Ovary (tissue), 9 donors: Measurements from ENCODE around the gene RABAC1. TPM values are rescaled to one million over a fixed set of nuclear protein-coding genes. Genes with fewer than 3 reads are reported as not detected.

Source experiments
- DNase-seq, 5 donors: peaks; one replicate each; pipeline ENCODE4 v3.0.0-alpha.2; 2019 to 2020
- H3K27ac ChIP-seq, 2 donors: fragments of 200-600 bp; one replicate each; pipeline versions ENCODE4 v1.5.1 to v1.8.0; 2019 to 2022
- H3K27me3 ChIP-seq: fragments of 200-600 bp; one replicate; pipeline ENCODE4 v1.8.0; 2022
- H3K36me3 ChIP-seq: fragments of 200-600 bp; sonication (generic); one replicate; pipeline ENCODE4 v1.5.1; 2019
- H3K4me1 ChIP-seq: one replicate; pipeline ENCODE4 v1.8.1; 2013; ENCODE audit warnings: mild to moderate bottlenecking, moderate library complexity; ENCODE audit not compliant: insufficient read depth
- H3K4me3 ChIP-seq: fragments of 200-600 bp; sonication (generic); one replicate; pipeline ENCODE4 v1.5.1; 2017
- H3K9me3 ChIP-seq, 2 donors: fragments of 200-600 bp in 1 of 2; sonication (generic) in 1 of 2; one replicate each; pipeline versions ENCODE4 v1.5.1 to v1.8.1; 2013 to 2019; ENCODE audit warnings: mild to moderate bottlenecking in 1 of 2, moderate library complexity in 1 of 2
- EP300 ChIP-seq: sonication (generic); formaldehyde crosslinking; IDR thresholded peaks from one replicate; pipeline ENCODE4 v1.6.1; 2017; ENCODE audit warnings: antibody characterized with exemption
- POLR2A ChIP-seq: fragments of 450-650 bp; IDR thresholded peaks from one replicate; pipeline ENCODE4 v1.6.1; 2017; ENCODE audit warnings: antibody characterized with exemption, mild to moderate bottlenecking, moderate library complexity
- WGBS, 3 donors: extraction: QIAGEN DNeasy Blood & Tissue Kit in 1 of 3; methylation state at CpG; one replicate each; pipeline versions ENCODE4 v1.1.5 to v1.1.7; 2013 to 2017; 5-methylcytosine and 5-hydroxymethylcytosine counted together
- intact Hi-C, 4 donors: fragments of 100-400 bp; cut with DNase I; formaldehyde crosslinking; loops; one replicate each; pipeline versions ENCODE4 v1.11.0 to v1.15.1; 2022 to 2023
- polyA plus RNA-seq, 2 donors: library from polyadenylated mRNA; stranded (reverse); fragments of 200-250 nt in 1 of 2; fragments of 350-450 nt in 1 of 2; fragmentation: Illumina TruSeq in 1 of 2; extraction: RNeasy Lipid Tissue Mini Kit (QIAGEN cat#74804) in 1 of 2; gene quantifications; one replicate each; pipeline ENCODE4 v1.2.3, GENCODE V29; 2013 to 2014
- total RNA-seq, 7 donors: library from RNA; depleted of rRNA in 2 of 7; stranded (reverse); fragments of >200 nt in 2 of 7; fragmentation: NEBNext Ultra II Directional in 3 of 7; extraction: Animal tissue kit (Norgen Biotek cat#: 25700) in 3 of 7; gene quantifications; one replicate each; pipeline versions ENCODE4 v1.1.0 to v1.2.4, GENCODE V29; 2016 to 2023
- TF ChIP-seq, protein P1 (sequence below), 3 donors: fragments of 450-650 bp in 2 of 3; fragments of 200-600 bp in 1 of 3; IDR thresholded peaks; one replicate each; pipeline versions ENCODE4 v1.5.1 to v1.8.0; 2016 to 2022; ENCODE audit warnings: antibody characterized with exemption in 3 of 3, mild to moderate bottlenecking in 1 of 3
- donor health status: DM: no; HTN: no; CAD: no; lungs with moderate emphysema.
- donor health status: DM: no; HTN: no; CAD: no.
- donor health status: Bipolar disorder and iron deficiency.
- donor health status: DM: yes; HTN: yes; CAD: no.
- donor health status: DM: no; HTN: no; CAD: no.
- donor health status: DM: yes; HTN: yes; CAD: no.

Gene RABAC1
- total and polyA plus RNA-seq, 9 donors, result 21.2 to 224 (median 147) TPM

GRCh38 chr19:41930926-41931592 is 28.1 kb downstream of the RABAC1 start:
- Histone ChIP-seq H3K4me1 (peaks cover 5% of the 10 kb centered on the region), H3K36me3 (no peaks in the 10 kb centered on the region), H3K9me3 (no peaks in the 10 kb centered on the region), H3K4me3 (no peak overlapping the region), H3K27ac (no peak overlapping the region), H3K27me3 (no peaks in the 10 kb centered on the region)
- TF ChIP-seq EP300, result no peak
- TF ChIP-seq, protein P1, sequence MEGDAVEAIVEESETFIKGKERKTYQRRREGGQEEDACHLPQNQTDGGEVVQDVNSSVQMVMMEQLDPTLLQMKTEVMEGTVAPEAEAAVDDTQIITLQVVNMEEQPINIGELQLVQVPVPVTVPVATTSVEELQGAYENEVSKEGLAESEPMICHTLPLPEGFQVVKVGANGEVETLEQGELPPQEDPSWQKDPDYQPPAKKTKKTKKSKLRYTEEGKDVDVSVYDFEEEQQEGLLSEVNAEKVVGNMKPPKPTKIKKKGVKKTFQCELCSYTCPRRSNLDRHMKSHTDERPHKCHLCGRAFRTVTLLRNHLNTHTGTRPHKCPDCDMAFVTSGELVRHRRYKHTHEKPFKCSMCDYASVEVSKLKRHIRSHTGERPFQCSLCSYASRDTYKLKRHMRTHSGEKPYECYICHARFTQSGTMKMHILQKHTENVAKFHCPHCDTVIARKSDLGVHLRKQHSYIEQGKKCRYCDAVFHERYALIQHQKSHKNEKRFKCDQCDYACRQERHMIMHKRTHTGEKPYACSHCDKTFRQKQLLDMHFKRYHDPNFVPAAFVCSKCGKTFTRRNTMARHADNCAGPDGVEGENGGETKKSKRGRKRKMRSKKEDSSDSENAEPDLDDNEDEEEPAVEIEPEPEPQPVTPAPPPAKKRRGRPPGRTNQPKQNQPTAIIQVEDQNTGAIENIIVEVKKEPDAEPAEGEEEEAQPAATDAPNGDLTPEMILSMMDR (IDR thresholded peaks at IDR 0.05), result no peak
- DNase-seq, result no peak
- intact Hi-C loops, result no loop called here
- 4 to 13% (median 5%) methylated on average over 17 of the region's 17 CpGs for WGBS, 3 donors

DNA sequence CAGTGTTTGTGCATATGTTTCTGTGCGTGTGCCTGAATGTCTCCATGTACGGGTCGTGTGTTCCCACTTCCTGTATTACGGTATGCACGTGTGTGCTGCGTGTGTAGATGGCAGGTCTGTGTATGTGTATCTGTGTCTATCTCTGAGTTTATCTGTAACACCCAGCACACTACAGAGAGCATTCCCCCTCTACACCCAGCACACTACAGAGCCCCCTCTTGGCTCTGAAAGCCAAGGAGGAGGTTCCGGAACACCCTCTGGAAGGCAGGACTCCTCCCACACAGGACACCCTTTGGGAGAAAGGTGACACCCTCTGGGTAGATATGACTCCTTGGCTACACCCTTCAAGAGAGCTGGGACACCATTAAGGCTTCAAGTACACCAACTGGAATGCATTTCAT is 28.8 kb downstream of the RABAC1 start:
- Histone ChIP-seq H3K4me1 (peaks cover 5% of the 10 kb centered on the region), H3K27ac (no peak overlapping the region), H3K9me3 (no peaks in the 10 kb centered on the region), H3K4me3 (no peak overlapping the region), H3K27me3 (no peaks in the 10 kb centered on the region), H3K36me3 (no peaks in the 10 kb centered on the region)
- 12 to 21% (median 14%) methylated on average over 7 of the region's 7 CpGs for WGBS, 3 donors
- DNase-seq, result no peak
- intact Hi-C loops, result no loop called here
- TF ChIP-seq POLR2A (no peak), EP300 (no peak)
- TF ChIP-seq, protein P1 (IDR thresholded peaks at IDR 0.05), result no peak

GRCh38 chr19:41929536-41930071 is 29.5 kb downstream of the RABAC1 start:
- TF ChIP-seq, protein P1 (IDR thresholded peaks at IDR 0.05), result no peak
- TF ChIP-seq POLR2A, result no peak
- intact Hi-C loops, result no loop called here
- peaks cover 5% of the 10 kb centered on the region for H3K4me1 ChIP-seq
- no peaks in the 10 kb centered on the region for H3K27me3 ChIP-seq
- H3K27ac ChIP-seq, result no peak overlapping the region
- WGBS, 3 donors, result 21 to 25% (median 24%) methylated on average over 14 of the region's 14 CpGs
- no peak for DNase-seq
- H3K9me3 ChIP-seq, result no peaks in the 10 kb centered on the region
- no peak overlapping the region for H3K4me3 ChIP-seq
- H3K36me3 ChIP-seq, result no peaks in the 10 kb centered on the region

DNA sequence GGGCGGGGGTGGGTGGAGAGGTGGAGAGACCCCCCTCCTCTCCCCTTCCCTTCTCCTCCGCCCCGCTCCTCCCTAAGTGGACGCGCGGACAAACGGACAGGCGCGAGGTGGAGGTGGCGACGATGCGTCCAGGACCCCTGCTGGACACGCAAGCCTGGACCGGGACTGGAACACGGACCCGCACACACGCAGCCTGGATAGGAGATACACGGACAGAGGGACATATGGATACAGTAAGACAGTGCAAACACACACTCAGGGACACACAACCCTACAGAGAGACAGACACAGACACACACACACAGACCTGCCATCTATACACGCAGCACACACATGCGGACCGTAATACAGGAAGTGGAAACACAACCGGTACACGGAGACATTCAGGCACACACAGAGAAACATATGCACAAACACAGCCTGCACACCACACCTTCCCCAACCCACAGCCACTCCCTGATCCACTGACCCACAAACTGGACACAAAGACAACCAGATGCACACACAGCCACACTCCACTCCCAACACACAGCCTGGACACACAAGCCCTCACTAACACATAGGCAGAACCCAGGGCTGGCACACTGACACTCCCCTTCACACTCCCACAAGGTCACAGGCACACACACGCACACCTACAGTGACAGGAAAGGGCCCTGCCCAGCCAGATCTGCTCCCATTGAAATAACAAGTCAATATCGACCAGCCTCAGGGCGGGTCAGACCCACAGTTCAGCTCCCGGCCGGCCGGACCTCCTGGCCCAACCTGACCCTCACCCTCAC is 30.2 kb downstream of the RABAC1 start:
- TF ChIP-seq EP300 (no peak), POLR2A (no peak)
- TF ChIP-seq, protein P1 (IDR thresholded peaks at IDR 0.05), result no peak
- Histone ChIP-seq H3K4me3 (peak overlapping the region; percentile 17), H3K4me1 (peaks cover 5% of the 10 kb centered on the region), H3K27me3 (no peaks in the 10 kb centered on the region), H3K36me3 (no peaks in the 10 kb centered on the region), H3K27ac (no peak overlapping the region), H3K9me3 (no peaks in the 10 kb centered on the region)
- DNase-seq, result no peak
- WGBS, 3 donors, result 4% methylated on average over 29 of the region's 29 CpGs
- intact Hi-C loops, result no loop called here
